NCI-H2171 treated with DMSO at 0.1 percent for 48 hours (cell line): ENCODE results near the gene GALNT9.
A peak's percentile ranks its signal among the peaks of the same experiment; 100 is the strongest.
"Not testable (repeated sequence)": the region's sequence is repeated elsewhere in the genome, so short reads cannot be mapped to it uniquely, and the experiment has no call there.

Source experiments
- DNase-seq: peaks from one replicate; lab custom pipeline; 2025; lab: John Stamatoyannopoulos, UW

GALNT9 gene

GRCh38 chr12:132230381-132230780 is 99.0 kb downstream of the GALNT9 start:
- DNase-seq: no peak

- no peak for DNase-seq
These were observed 99.5 kb downstream of the GALNT9 start for GRCh38 chr12:132229926-132230325.

- DNase-seq: no peak
These were observed 100.1 kb downstream of the GALNT9 start for GRCh38 chr12:132229193-132229760.

GRCh38 chr12:132228476-132229192 is 100.8 kb downstream of the GALNT9 start:
- no peak for DNase-seq

GRCh38 chr12:132227782-132228475 is 101.5 kb downstream of the GALNT9 start:
- DNase-seq: no peak

- DNase-seq: no peak
These were observed 102.3 kb downstream of the GALNT9 start for GRCh38 chr12:132227118-132227517.

GRCh38 chr12:132226604-132227003 is 102.8 kb downstream of the GALNT9 start:
- no peak for DNase-seq

- DNase-seq: no peak
These were observed 104.2 kb downstream of the GALNT9 start for GRCh38 chr12:132225214-132225613.

- DNase-seq: no peak
These were observed 104.9 kb downstream of the GALNT9 start for GRCh38 chr12:132224484-132224883.

GRCh38 chr12:132222808-132223173 is 106.6 kb downstream of the GALNT9 start:
- DNase-seq: no peak

GRCh38 chr12:132222096-132222807 is 107.1 kb downstream of the GALNT9 start:
- peak; percentile 58 for DNase-seq

GRCh38 chr12:132219761-132220160 is 109.6 kb downstream of the GALNT9 start:
- not testable (repeated sequence) for DNase-seq

GRCh38 chr12:132219323-132219722 is 110.1 kb downstream of the GALNT9 start:
- DNase-seq: no peak

- DNase-seq: peak; percentile 45
These were observed 110.5 kb downstream of the GALNT9 start for GRCh38 chr12:132218915-132219314.

GRCh38 chr12:132218527-132218875 is 110.9 kb downstream of the GALNT9 start:
- DNase-seq: no peak

- DNase-seq: no peak
These were observed 111.4 kb downstream of the GALNT9 start for GRCh38 chr12:132217800-132218526.

- no peak for DNase-seq
These were observed 112.0 kb downstream of the GALNT9 start for GRCh38 chr12:132217371-132217770.

GRCh38 chr12:132216354-132216987 is 112.9 kb downstream of the GALNT9 start:
- no peak for DNase-seq

GRCh38 chr12:132215299-132215989 is 113.9 kb downstream of the GALNT9 start:
- no peak for DNase-seq

GRCh38 chr12:132214891-132215290 is 114.5 kb downstream of the GALNT9 start:
- no peak for DNase-seq

- no peak for DNase-seq
These were observed 115.3 kb downstream of the GALNT9 start for GRCh38 chr12:132214161-132214476.
